IMR-90 (cell line): ENCODE results near the gene ZFP36L2. TPM values are rescaled to one million over a fixed set of nuclear protein-coding genes. Genes with fewer than 3 reads are reported as not detected.

Experiments used
- ATAC-seq: fragments of 200-7000 bp; cut with Tn5 transposase; 2 replicates; pipeline ENCODE4 v1.9.1; 2020; ENCODE audit warnings: low read depth, mild to moderate bottlenecking, moderate library complexity
- BruUV-seq: library from RNA; stranded (reverse); fragments of 400-500 nt; replicated peaks from 2 replicates; lab custom pipeline; 2021; lab: Mats Ljungman, UMichigan
- CTCF ChIA-PET: fragments of 300-600 bp; formaldehyde crosslinking; extraction: SDS; loops from one replicate; lab custom pipeline; 2021; ENCODE audit warnings: antibody characterized with exemption; lab: Yijun Ruan, JAX
- POLR2A ChIA-PET: fragments of 300-600 bp; sonication (Branson Sonifier 250); formaldehyde crosslinking; loops from one replicate; lab custom pipeline; 2022; ENCODE audit warnings: antibody characterized with exemption; ENCODE audit not compliant: unreplicated experiment; lab: Charles Lee
- DNase-seq: peaks from one replicate; pipeline ENCODE4 v3.0.0; 2013
- H2AFZ ChIP-seq: replicated peaks from 2 replicates; pipeline ENCODE3; 2013; ENCODE audit warnings: low read length, mild to moderate bottlenecking; ENCODE audit not compliant: poor library complexity
- H2AK5ac ChIP-seq: 2 replicates; pipeline ENCODE4 v1.6.1; 2013; ENCODE audit warnings: low read depth, low read length, inconsistent platforms
- H2AK9ac ChIP-seq: replicated peaks from 2 replicates; pipeline ENCODE3; 2013; ENCODE audit warnings: mild to moderate bottlenecking, low read depth, low read length, moderate library complexity; ENCODE audit not compliant: poor library complexity
- H2BK120ac ChIP-seq: 2 replicates; pipeline ENCODE4 v1.6.1; 2013; ENCODE audit warnings: low read depth, low read length, inconsistent platforms
- H2BK15ac ChIP-seq: 3 replicates; pipeline ENCODE4 v1.6.1; 2013; ENCODE audit warnings: low read depth, low read length, inconsistent platforms
- H2BK20ac ChIP-seq: 2 replicates; pipeline ENCODE4 v1.6.1; 2013; ENCODE audit warnings: low read depth, mild to moderate bottlenecking, inconsistent platforms, low read length, moderate library complexity
- H2BK5ac ChIP-seq: 2 replicates; pipeline ENCODE4 v1.6.1; 2013; ENCODE audit warnings: mild to moderate bottlenecking, low read depth, low read length, inconsistent platforms; ENCODE audit not compliant: poor library complexity, severe bottlenecking
- H3K14ac ChIP-seq: replicated peaks from 2 replicates; pipeline ENCODE4 v1.6.1; 2013; ENCODE audit warnings: low read depth, low read length, inconsistent platforms
- H3K18ac ChIP-seq: 2 replicates; pipeline ENCODE4 v1.6.1; 2013; ENCODE audit warnings: low read depth, low read length, control low read depth
- H3K23ac ChIP-seq: 2 replicates; pipeline ENCODE4 v1.6.1; 2013; ENCODE audit warnings: low read depth, low read length, inconsistent platforms
- H3K27ac ChIP-seq: 2 replicates; pipeline ENCODE4 v1.5.1; 2013; ENCODE audit warnings: mild to moderate bottlenecking, control low read depth, low read length; ENCODE audit not compliant: insufficient read depth
- H3K27me3 ChIP-seq: 2 replicates; pipeline ENCODE4 v1.6.1; 2013; ENCODE audit warnings: low read length; ENCODE audit not compliant: control insufficient read depth, insufficient read depth
- H3K36me3 ChIP-seq: 2 replicates; pipeline ENCODE4 v1.6.1; 2013; ENCODE audit warnings: low read length, mixed read lengths; ENCODE audit not compliant: control insufficient read depth, insufficient read depth
- H3K4ac ChIP-seq: 2 replicates; pipeline ENCODE4 v1.6.1; 2013; ENCODE audit warnings: low read depth, low read length, inconsistent platforms
- H3K4me1 ChIP-seq: 2 replicates; pipeline ENCODE4 v1.6.1; 2013; ENCODE audit warnings: low read length, mixed read lengths; ENCODE audit not compliant: control insufficient read depth, insufficient read depth
- H3K4me2 ChIP-seq: 2 replicates; pipeline ENCODE4 v1.6.1; 2013; ENCODE audit warnings: low read depth, mild to moderate bottlenecking, control low read depth, low read length, moderate library complexity
- H3K4me3 ChIP-seq: 2 replicates; pipeline ENCODE4 v1.5.1; 2013; ENCODE audit warnings: low read depth, mild to moderate bottlenecking, control low read depth, low read length, moderate library complexity; ENCODE audit not compliant: insufficient read depth
- H3K56ac ChIP-seq: 2 replicates; pipeline ENCODE4 v1.6.1; 2013; ENCODE audit warnings: low read length, inconsistent platforms; ENCODE audit not compliant: insufficient read depth; ENCODE audit errors: extremely low read depth
- H3K79me1 ChIP-seq, 2 experiments: 2 replicates each; pipeline ENCODE4 v1.6.1; 2013; ENCODE audit warnings: low read length in 2 of 2, inconsistent platforms in 1 of 2, low read depth in 1 of 2
- H3K9ac ChIP-seq: 2 replicates; pipeline ENCODE4 v1.6.1; 2013; ENCODE audit warnings: low read depth, low read length, control low read depth
- H3K9me1 ChIP-seq: 2 replicates; pipeline ENCODE4 v1.6.1; 2013; ENCODE audit warnings: low read length, inconsistent platforms; ENCODE audit not compliant: insufficient read depth
- H3K9me3 ChIP-seq: 2 replicates; pipeline ENCODE4 v1.6.1; 2013; ENCODE audit warnings: low read length; ENCODE audit not compliant: control insufficient read depth, insufficient read depth
- H4K20me1 ChIP-seq: 2 replicates; pipeline ENCODE4 v1.6.1; 2013; ENCODE audit warnings: low read length, inconsistent platforms; ENCODE audit not compliant: insufficient read depth
- H4K5ac ChIP-seq: 2 replicates; pipeline ENCODE4 v1.6.1; 2013; ENCODE audit warnings: mild to moderate bottlenecking, low read depth, low read length, control low read depth
- H4K8ac ChIP-seq, 2 experiments: 2 replicates each; pipeline ENCODE4 v1.6.1; 2013; ENCODE audit warnings: low read depth in 2 of 2, low read length in 2 of 2, control low read depth in 1 of 2, inconsistent platforms in 1 of 2
- H4K91ac ChIP-seq: 2 replicates; pipeline ENCODE4 v1.6.1; 2013; ENCODE audit warnings: low read depth, low read length, inconsistent platforms; ENCODE audit not compliant: insufficient read depth
- CHD1 ChIP-seq: IDR thresholded peaks from 2 replicates; pipeline ENCODE4 v1.6.1; 2012; ENCODE audit warnings: low read depth, low read length, improper control_type of control experiment
- CTCF ChIP-seq: conservative IDR thresholded peaks from 2 replicates; pipeline ENCODE4 v1.5.1; 2012; ENCODE audit warnings: mild to moderate bottlenecking, low read depth, low read length, improper control_type of control experiment
- ELK1 ChIP-seq: fragments of 150-350 bp; IDR thresholded peaks from 2 replicates; pipeline ENCODE4 v1.6.1; 2016; ENCODE audit warnings: low read depth, mild to moderate bottlenecking, low read length, moderate library complexity, borderline replicate concordance
- FOS ChIP-seq: fragments of 150-350 bp; IDR thresholded peaks from 2 replicates; pipeline ENCODE4 v1.6.1; 2016; ENCODE audit warnings: low read depth, low read length
- MAFK ChIP-seq: IDR thresholded peaks from 2 replicates; pipeline ENCODE4 v1.6.1; 2012; ENCODE audit warnings: low read depth, low read length, improper control_type of control experiment
- MAZ ChIP-seq: IDR thresholded peaks from 2 replicates; pipeline ENCODE4 v1.6.1; 2012; ENCODE audit warnings: low read depth, mild to moderate bottlenecking, low read length, improper control_type of control experiment, moderate library complexity, borderline replicate concordance
- MXI1 ChIP-seq: IDR thresholded peaks from 2 replicates; pipeline ENCODE4 v1.6.1; 2012; ENCODE audit warnings: low read depth, mild to moderate bottlenecking, low read length, moderate library complexity, borderline replicate concordance
- NFE2L2 ChIP-seq: fragments of 150-350 bp; IDR thresholded peaks from 2 replicates; pipeline ENCODE4 v1.6.1; 2016; ENCODE audit warnings: low read depth, mild to moderate bottlenecking, low read length
- POLR2A ChIP-seq: IDR thresholded peaks from 2 replicates; pipeline ENCODE4 v1.6.1; 2012; ENCODE audit warnings: mild to moderate bottlenecking, low read depth, low read length
- RAD21 ChIP-seq: IDR thresholded peaks from 2 replicates; pipeline ENCODE4 v1.6.1; 2012; ENCODE audit warnings: low read length, improper control_type of control experiment
- RCOR1 ChIP-seq: IDR thresholded peaks from 2 replicates; pipeline ENCODE4 v1.6.1; 2012; ENCODE audit warnings: mild to moderate bottlenecking, low read length, improper control_type of control experiment; ENCODE audit not compliant: insufficient replicate concordance
- RFX5 ChIP-seq: IDR thresholded peaks from 2 replicates; pipeline ENCODE4 v1.8.0; 2012; ENCODE audit warnings: low read depth, mild to moderate bottlenecking, low read length, moderate library complexity
- SMC3 ChIP-seq: fragments of 150-350 bp; IDR thresholded peaks from 2 replicates; pipeline ENCODE4 v1.6.1; 2016; ENCODE audit warnings: low read depth, mild to moderate bottlenecking, antibody characterized with exemption, low read length, moderate library complexity
- USF2 ChIP-seq: fragments of 150-350 bp; IDR thresholded peaks from 2 replicates; pipeline ENCODE4 v1.6.1; 2017; ENCODE audit warnings: mild to moderate bottlenecking, antibody characterized with exemption, low read length, low read depth
- WGBS, 2 experiments: methylation state at CpG; one replicate each; pipeline versions ENCODE4 v1.1.5 to v1.1.7; 2013; ENCODE audit warnings: missing lambda C conversion rate in 2 of 2; ENCODE audit not compliant: insufficient read length in 1 of 2; ENCODE audit errors: extremely low coverage in 2 of 2; 5-methylcytosine and 5-hydroxymethylcytosine counted together
- dilution Hi-C: fragments of 300-500 bp; cut with HindIII; formaldehyde crosslinking; loops from one replicate; pipeline ENCODE4 v1.14.3; 2018; ENCODE audit warnings: low sequenced_read_pairs; ENCODE audit not compliant: unreplicated experiment
- in situ Hi-C: fragments of 300-500 bp; cut with MboI; formaldehyde crosslinking; loops from 3 replicates; pipeline ENCODE4 v1.14.3; 2019; ENCODE audit warnings: low sequenced_read_pairs, inconsistent platforms, mixed read lengths
- intact Hi-C: fragments of 100-400 bp; cut with micrococcal nuclease; formaldehyde crosslinking; loops from 2 replicates; pipeline ENCODE4 v1.10.0; 2022
- polyA plus RNA-seq, 3 experiments: library from polyadenylated mRNA; depleted of rRNA; stranded (reverse); fragments of >200 nt; gene quantifications; 2 replicates each; pipeline ENCODE4 v1.2.3, GENCODE V29; 2012; ENCODE audit warnings: low replicate concordance in 1 of 3
- total RNA-seq: library from RNA; depleted of rRNA; stranded (reverse); fragments of >200 nt; gene quantifications from 2 replicates; pipeline ENCODE4 v1.2.3, GENCODE V29; 2012

Gene ZFP36L2
- total and polyA plus RNA-seq, 2 of the 4 experiments (the other 2 are of a cell fraction), result 1.8 to 20.1 TPM

- no peak overlapping the region for H3K56ac ChIP-seq
- CTCF ChIA-PET, result no interaction called here
- DNase-seq (peak; percentile 15), ATAC-seq (no peak)
- H3K14ac ChIP-seq, result no peak overlapping the region
- H2BK15ac ChIP-seq, result no peak overlapping the region
- dilution Hi-C loops (no loop called here), intact Hi-C loops (no loop called here), in situ Hi-C loops (no loop called here)
- H3K79me1 ChIP-seq, result no peaks in the 10 kb centered on the region
- H3K27me3 ChIP-seq, result no peaks in the 10 kb centered on the region
- H4K91ac ChIP-seq, result no peak overlapping the region
- no peak overlapping the region for H4K8ac ChIP-seq
- no peak overlapping the region for H2BK120ac ChIP-seq
- H3K4me1 ChIP-seq, result no peaks in the 10 kb centered on the region
- no peak overlapping the region for H4K5ac ChIP-seq
- H2AK9ac ChIP-seq, result no peak overlapping the region
- POLR2A ChIA-PET, result no interaction called here
- H3K18ac ChIP-seq, result no peak overlapping the region
- no TSS peak for BruUV-seq
- H3K4me3 ChIP-seq, result no peak overlapping the region
- H3K9ac ChIP-seq, result no peak overlapping the region
- H3K9me3 ChIP-seq, result no peaks in the 10 kb centered on the region
- no peak overlapping the region for H2AFZ ChIP-seq
- WGBS, 2 experiments, result 85% methylated on average over 5 of the region's 16 CpGs; no CpG with 5 or more reads in 1 of the 2 experiments
- no peak overlapping the region for H2BK20ac ChIP-seq
- H3K9me1 ChIP-seq, result no peaks in the 10 kb centered on the region; the same call in 1 of the 2 replicates
- no peak overlapping the region for H2BK5ac ChIP-seq
- no peak overlapping the region; the same call in 1 of the 2 replicates for H2AK5ac ChIP-seq
- no peak overlapping the region for H3K4me2 ChIP-seq
- no peak overlapping the region for H3K23ac ChIP-seq
- no peak overlapping the region for H3K27ac ChIP-seq
- no peak overlapping the region for H3K4ac ChIP-seq
- no peaks in the 10 kb centered on the region for H3K36me3 ChIP-seq
- H4K20me1 ChIP-seq, result no peaks in the 10 kb centered on the region
- no peak for TF ChIP-seq FOS
- no peak for TF ChIP-seq RCOR1
- no peak for TF ChIP-seq POLR2A
- TF ChIP-seq USF2, result no peak
- no peak for TF ChIP-seq CTCF
- no peak for TF ChIP-seq MAFK
- no peak for TF ChIP-seq ELK1
- no peak for TF ChIP-seq SMC3
- TF ChIP-seq RFX5, result no peak
- TF ChIP-seq MXI1, result no peak
- no peak for TF ChIP-seq MAZ
- TF ChIP-seq NFE2L2, result no peak
- TF ChIP-seq CHD1, result no peak
- no peak for TF ChIP-seq RAD21
These were observed 26.6 kb downstream of the ZFP36L2 start for GRCh38 chr2:43199492-43200488.
